Bronchial epithelial cell (primary cell): ENCODE data around the gene AUNIP. TPM values are rescaled to one million over a fixed set of nuclear protein-coding genes. Genes with fewer than 3 reads are reported as not detected.
A peak's percentile ranks its signal among the peaks of the same experiment; 100 is the strongest.

Experiments used
- DNase-seq: peaks from one replicate; pipeline ENCODE4 v3.0.0-alpha.2; 2010; ENCODE audit warnings: low read depth
- FAIRE-seq: peaks from 2 replicates; lab custom pipeline; 2011; peaks lifted over from hg19 to GRCh38; lab: Jason Lieb, UNC
- H3K27me3 ChIP-seq: 2 replicates; pipeline ENCODE4 v1.5.1; 2011; ENCODE audit warnings: low read length; ENCODE audit not compliant: control insufficient read depth, insufficient read depth
- H3K36me3 ChIP-seq: 2 replicates; pipeline ENCODE4 v1.5.1; 2011; ENCODE audit warnings: low read length; ENCODE audit not compliant: control insufficient read depth, insufficient read depth
- H3K4me3 ChIP-seq: 2 replicates; pipeline ENCODE4 v1.5.1; 2011; ENCODE audit warnings: mild to moderate bottlenecking, low read depth, low read length, control low read depth
- total RNA-seq: library from RNA; depleted of rRNA; stranded (reverse); fragments of >200 nt; gene quantifications from 2 replicates; pipeline ENCODE4 v1.2.1, GENCODE V29; 2014
- TF ChIP-seq, protein P1 (sequence below): IDR thresholded peaks from 2 replicates; pipeline ENCODE4 v1.5.1; 2011; ENCODE audit warnings: mild to moderate bottlenecking, moderate library complexity, low read length, control low read depth, inconsistent platforms; ENCODE audit not compliant: insufficient read depth, severe bottlenecking

AUNIP gene
- total RNA-seq, 1 donor from 2014 or later, result 2.4 TPM

DNA sequence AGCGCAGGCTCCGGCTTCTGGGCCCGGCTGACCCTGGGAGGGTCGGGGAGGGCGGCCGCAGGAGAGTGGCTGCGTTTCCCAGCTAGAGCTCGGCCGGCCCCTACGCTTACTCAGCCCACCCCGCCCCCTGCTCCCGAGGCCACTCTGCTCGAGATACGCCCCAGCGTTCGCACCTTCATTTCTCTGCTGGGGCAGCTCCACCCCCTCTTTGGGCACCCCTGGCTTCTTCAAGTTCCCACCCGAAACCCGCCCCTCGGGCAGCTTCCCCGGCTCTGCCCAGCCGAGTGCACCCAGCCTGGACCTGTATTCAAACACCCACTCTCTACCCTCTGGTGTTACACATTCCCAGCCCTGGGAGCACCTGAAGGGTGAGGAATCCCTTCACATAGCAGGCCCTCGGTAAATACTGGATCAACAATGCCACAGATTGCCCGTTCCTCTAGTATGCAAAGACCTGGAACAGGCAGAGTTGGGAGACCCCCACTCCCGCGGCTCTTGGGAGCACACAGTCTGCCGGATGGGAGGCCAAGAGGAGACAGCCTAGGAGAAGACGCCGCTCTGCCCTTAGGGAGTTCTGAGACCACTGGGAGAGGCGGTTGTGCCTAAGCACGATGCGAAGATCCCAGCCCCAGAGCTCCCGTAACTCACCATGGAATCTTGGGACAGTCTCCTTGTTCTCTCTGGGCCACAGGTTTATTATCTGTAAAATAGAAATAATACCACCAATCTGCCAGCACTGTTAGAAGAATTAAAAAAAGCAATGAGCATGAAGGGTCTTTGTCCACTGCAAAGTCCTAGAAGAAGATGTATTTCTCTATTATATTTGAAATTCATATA, 16.8 kb upstream of the AUNIP start:
- H3K27me3 ChIP-seq, result no peaks in the 10 kb centered on the region
- peak; percentile 71 for DNase-seq
- FAIRE-seq, result no peak
- H3K36me3 ChIP-seq, result no peaks in the 10 kb centered on the region
- H3K4me3 ChIP-seq, result peak overlapping the region; percentile 87
- TF ChIP-seq, protein P1, sequence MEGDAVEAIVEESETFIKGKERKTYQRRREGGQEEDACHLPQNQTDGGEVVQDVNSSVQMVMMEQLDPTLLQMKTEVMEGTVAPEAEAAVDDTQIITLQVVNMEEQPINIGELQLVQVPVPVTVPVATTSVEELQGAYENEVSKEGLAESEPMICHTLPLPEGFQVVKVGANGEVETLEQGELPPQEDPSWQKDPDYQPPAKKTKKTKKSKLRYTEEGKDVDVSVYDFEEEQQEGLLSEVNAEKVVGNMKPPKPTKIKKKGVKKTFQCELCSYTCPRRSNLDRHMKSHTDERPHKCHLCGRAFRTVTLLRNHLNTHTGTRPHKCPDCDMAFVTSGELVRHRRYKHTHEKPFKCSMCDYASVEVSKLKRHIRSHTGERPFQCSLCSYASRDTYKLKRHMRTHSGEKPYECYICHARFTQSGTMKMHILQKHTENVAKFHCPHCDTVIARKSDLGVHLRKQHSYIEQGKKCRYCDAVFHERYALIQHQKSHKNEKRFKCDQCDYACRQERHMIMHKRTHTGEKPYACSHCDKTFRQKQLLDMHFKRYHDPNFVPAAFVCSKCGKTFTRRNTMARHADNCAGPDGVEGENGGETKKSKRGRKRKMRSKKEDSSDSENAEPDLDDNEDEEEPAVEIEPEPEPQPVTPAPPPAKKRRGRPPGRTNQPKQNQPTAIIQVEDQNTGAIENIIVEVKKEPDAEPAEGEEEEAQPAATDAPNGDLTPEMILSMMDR, result no peak

DNA sequence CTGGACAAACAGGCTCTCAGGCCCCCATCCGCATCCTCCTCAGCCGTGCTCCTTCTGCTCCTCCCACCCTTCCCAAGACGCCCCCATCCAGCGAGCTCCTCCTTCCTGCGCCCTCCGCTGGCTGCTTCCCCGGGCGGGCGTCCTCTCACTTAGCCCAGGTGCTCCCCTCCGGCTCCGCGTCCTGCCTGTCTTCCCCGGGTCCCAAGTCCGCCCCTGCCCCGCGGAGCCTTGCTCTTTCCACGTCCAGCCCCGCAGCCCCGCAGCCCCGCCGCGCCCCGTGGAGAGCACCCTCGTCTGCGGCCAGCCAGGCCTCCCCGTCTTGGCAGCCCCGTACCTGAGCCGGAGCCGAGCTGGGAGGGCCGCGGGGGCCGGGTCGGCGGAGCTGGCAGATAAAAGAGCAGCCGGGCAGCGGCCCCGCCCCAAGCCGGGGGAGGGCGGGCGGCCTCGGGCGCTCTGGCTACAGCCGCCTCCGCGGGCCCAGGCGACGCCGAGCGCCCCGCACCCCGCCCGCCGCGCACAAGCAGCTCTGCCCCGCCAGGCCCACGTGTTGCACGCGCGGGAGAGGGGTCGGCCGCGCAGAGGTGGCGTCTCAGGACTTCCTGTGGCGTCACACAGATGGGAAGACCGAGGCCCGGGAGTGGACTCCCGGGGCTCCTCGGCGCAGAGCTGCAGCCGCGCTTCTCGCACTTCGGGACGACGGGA, 16.0 kb upstream of the AUNIP start, which contains the start of gene PAQR7:
Gene PAQR7 (minus strand): TSS at position 555 of the 702 bp plus-strand sequence. CDS start 11,869 bp downstream, outside the sequence.
- no peak for FAIRE-seq
- H3K4me3 ChIP-seq, result peak within 1 kb of the TSS; percentile 87
- peaks cover under 1% of the 10 kb centered on the region for H3K36me3 ChIP-seq
- peak; percentile 49 for DNase-seq
- H3K27me3 ChIP-seq, result no peaks in the 10 kb centered on the region
- TF ChIP-seq, protein P1, result peak; percentile 20

DNA sequence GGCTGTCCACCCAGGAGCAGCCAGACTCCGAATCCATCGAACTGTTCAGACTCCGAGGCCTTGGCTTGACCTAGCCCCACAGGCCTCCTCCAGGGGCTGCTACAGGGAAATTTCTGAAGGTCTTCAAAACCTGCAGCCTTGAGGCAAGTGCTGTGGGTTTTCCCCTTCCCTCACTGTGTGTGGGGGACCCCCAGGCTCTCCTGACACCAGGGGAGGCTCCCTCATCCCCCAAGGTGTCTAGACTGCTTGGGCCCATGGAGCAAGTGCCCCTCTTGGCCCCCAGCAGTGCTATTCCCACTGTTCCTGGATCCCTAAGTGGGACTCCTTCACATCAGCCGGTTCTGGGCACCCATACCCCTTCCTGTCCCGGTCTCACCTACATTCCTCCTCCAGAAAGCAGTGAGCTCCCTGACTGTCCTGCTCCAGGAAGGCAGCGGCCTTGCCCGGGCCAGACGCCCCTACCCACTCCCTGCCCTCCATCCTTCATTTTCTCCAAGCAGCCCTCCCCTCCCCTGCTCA, 15.4 kb upstream of the AUNIP start:
- peaks cover 4% of the 10 kb centered on the region for H3K36me3 ChIP-seq
- FAIRE-seq (no peak), DNase-seq (no peak)
- H3K27me3 ChIP-seq, result no peaks in the 10 kb centered on the region
- H3K4me3 ChIP-seq, result peak overlapping the region; percentile 87
- TF ChIP-seq, protein P1, result no peak

DNA sequence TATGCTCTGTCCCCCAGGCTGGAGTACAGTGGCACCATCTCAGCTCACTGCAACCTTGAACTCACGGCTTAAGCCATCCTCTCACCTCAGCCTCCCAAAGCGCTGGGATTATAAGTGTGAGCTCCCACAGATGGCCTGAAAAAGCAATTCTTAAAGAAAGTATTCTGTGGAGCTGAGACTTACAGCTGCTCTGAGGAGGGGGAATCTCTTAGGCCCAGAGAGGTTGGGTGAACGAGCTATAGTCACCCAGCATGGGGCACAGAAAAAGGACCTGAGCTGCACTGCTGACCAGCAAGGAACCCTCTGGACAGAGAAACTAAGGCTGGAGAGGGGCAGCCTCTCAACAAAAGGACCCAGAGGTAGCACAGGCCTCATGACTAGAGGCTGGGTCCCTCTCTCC, 15.0 kb upstream of the AUNIP start:
- Histone ChIP-seq H3K4me3 (peak overlapping the region; percentile 87), H3K36me3 (peaks cover 4% of the 10 kb centered on the region), H3K27me3 (no peaks in the 10 kb centered on the region)
- TF ChIP-seq, protein P1, result no peak
- DNase-seq (no peak), FAIRE-seq (no peak)

DNA sequence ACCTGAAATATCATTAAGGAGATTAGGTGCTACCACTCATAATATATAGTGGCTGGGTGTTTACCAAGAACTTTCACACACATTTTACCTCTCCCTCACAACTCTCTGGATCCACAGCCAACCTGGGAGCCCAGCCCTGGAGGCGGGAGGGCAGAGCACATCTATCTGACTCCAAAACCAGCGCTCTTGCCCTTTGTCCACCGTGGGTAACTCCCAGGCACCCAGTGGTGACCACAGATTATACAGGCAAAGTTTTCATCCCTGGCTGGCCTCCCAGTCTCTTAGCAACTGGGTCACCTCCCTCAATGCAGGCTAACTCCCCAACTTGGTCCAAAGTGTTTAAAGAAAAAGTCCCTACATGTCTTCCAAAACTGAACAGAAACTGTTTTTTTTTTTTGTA, 13.9 kb upstream of the AUNIP start:
- Histone ChIP-seq H3K4me3 (no peak overlapping the region), H3K27me3 (no peaks in the 10 kb centered on the region), H3K36me3 (peaks cover 5% of the 10 kb centered on the region)
- DNase-seq, result no peak
- no peak for FAIRE-seq
- TF ChIP-seq, protein P1, result no peak
